ENCODE measurements around the gene FYN. TPM values are rescaled to one million over a fixed set of nuclear protein-coding genes. Genes with fewer than 3 reads are reported as not detected.

The FYN gene
- total and polyA plus RNA-seq, 4 donors = 11.2 to 28.3 (median 19.7) TPM

- TF ChIP-seq CTCF (IDR thresholded peaks at IDR 0.05; ENCODE audit: low read depth, low read length, missing input control) = no peak
Observed at GRCh38 chr6:111794300-111794699, 79.0 kb downstream of the FYN start (continued).

- Histone ChIP-seq H3K4me3 (ENCODE audit: low read depth in 1 of 3, low read length in 3 of 3) (no peak overlapping the region), H3K27me3 (ENCODE audit: control insufficient read depth in 4 of 4, insufficient read depth in 4 of 4, low read length in 3 of 4) (no peaks in the 10 kb centered on the region), H3K36me3 (ENCODE audit: control insufficient read depth in 4 of 4, insufficient read depth in 3 of 4, low read depth in 1 of 4, low read length in 3 of 4) (no peaks in the 10 kb centered on the region), H3K4me1 (ENCODE audit: control insufficient read depth in 4 of 4, insufficient read depth in 4 of 4, low read length in 3 of 4) (no peaks in the 10 kb centered on the region), H3K9me3 (ENCODE audit: control insufficient read depth in 4 of 4, low read length in 3 of 4) (no peaks in the 10 kb centered on the region), H3K27ac (ENCODE audit: low read depth in 1 of 2, low read length in 2 of 2) (no peak overlapping the region), H3K9ac (ENCODE audit: low read depth in 1 of 2, low read length in 2 of 2) (no peak overlapping the region)
- no peak for TF ChIP-seq SP1 (IDR thresholded peaks at IDR 0.05)
- TF ChIP-seq JUND (IDR thresholded peaks at IDR 0.05) = no peak
- no peak for TF ChIP-seq FOXA2 (IDR thresholded peaks at IDR 0.05)
- TF ChIP-seq HNF4A (conservative IDR thresholded peaks at IDR 0.05) = no peak
- no peak for TF ChIP-seq FOXA1 (IDR thresholded peaks at IDR 0.05)
- no peak for TF ChIP-seq ATF3 (IDR thresholded peaks at IDR 0.05)
- no peak for TF ChIP-seq YY1 (IDR thresholded peaks at IDR 0.05)
- TF ChIP-seq CTCF (IDR thresholded peaks at IDR 0.05; ENCODE audit: low read depth, low read length, missing input control) = no peak
- no peak for TF ChIP-seq RAD21 (IDR thresholded peaks at IDR 0.05)
- TF ChIP-seq NR2F2 (IDR thresholded peaks at IDR 0.05) = no peak
- peak; percentile 33 for DNase-seq (ENCODE audit: low spot score)
- 69% methylated on average over 8 of the region's 8 CpGs for WGBS
Observed at GRCh38 chr6:111793711-111794111, 79.5 kb downstream of the FYN start.

- peak; percentile 12 for DNase-seq (ENCODE audit: low spot score)
- no peak overlapping the region for H3K9ac ChIP-seq (ENCODE audit: low read depth in 1 of 2, low read length in 2 of 2)
- no peaks in the 10 kb centered on the region for H3K9me3 ChIP-seq (ENCODE audit: control insufficient read depth in 4 of 4, low read length in 3 of 4)
- H3K36me3 ChIP-seq (ENCODE audit: control insufficient read depth in 4 of 4, insufficient read depth in 3 of 4, low read depth in 1 of 4, low read length in 3 of 4) = no peaks in the 10 kb centered on the region
- no peaks in the 10 kb centered on the region for H3K4me1 ChIP-seq (ENCODE audit: control insufficient read depth in 4 of 4, insufficient read depth in 4 of 4, low read length in 3 of 4)
- TF ChIP-seq YY1 (IDR thresholded peaks at IDR 0.05) (no peak), HNF4G (IDR thresholded peaks at IDR 0.05) (no peak), RAD21 (IDR thresholded peaks at IDR 0.05) (no peak), JUND (IDR thresholded peaks at IDR 0.05) (no peak), FOXA1 (IDR thresholded peaks at IDR 0.05) (no peak), NR2F2 (IDR thresholded peaks at IDR 0.05) (no peak), RXRA (IDR thresholded peaks at IDR 0.05) (no peak), FOXA2 (IDR thresholded peaks at IDR 0.05) (no peak), CTCF (IDR thresholded peaks at IDR 0.05; ENCODE audit: low read depth, low read length, missing input control) (no peak), TAF1 (conservative IDR thresholded peaks at IDR 0.05) (no peak), EGR1 (IDR thresholded peaks at IDR 0.05; ENCODE audit: low read depth in 2 of 2) (no peak), GABPA (IDR thresholded peaks at IDR 0.05 in 1 of 2, conservative IDR thresholded peaks at IDR 0.05 in 1 of 2) (no peak), ZBTB33 (IDR thresholded peaks at IDR 0.05) (no peak)
- WGBS = 81% methylated on average over 10 of the region's 10 CpGs
- H3K27ac ChIP-seq (ENCODE audit: low read depth in 1 of 2, low read length in 2 of 2) = no peak overlapping the region
- H3K27me3 ChIP-seq (ENCODE audit: control insufficient read depth in 4 of 4, insufficient read depth in 4 of 4, low read length in 3 of 4) = no peaks in the 10 kb centered on the region
- H3K4me3 ChIP-seq (ENCODE audit: low read depth in 1 of 3, low read length in 3 of 3) = no peak overlapping the region
Observed at GRCh38 chr6:111792914-111793700, 80.1 kb downstream of the FYN start.
